RWPE2 (cell line): ENCODE data around the gene SLC17A9.
A peak's percentile ranks its signal among the peaks of the same experiment; 100 is the strongest.

Source experiments
- ATAC-seq: fragments of 200-7000 bp; cut with Tn5 transposase; 3 replicates; pipeline ENCODE4 v1.9.1; 2021; ENCODE audit warnings: low read depth
- DNase-seq: peaks from one replicate; pipeline ENCODE4 v3.0.0-alpha.2; 2020; ENCODE audit warnings: low spot score
- H3K27ac ChIP-seq: fragments of 450-650 bp; 2 replicates; pipeline ENCODE4 v1.5.1; 2017; ENCODE audit warnings: mild to moderate bottlenecking; ENCODE audit not compliant: poor library complexity, severe bottlenecking
- H3K27me3 ChIP-seq: fragments of 250-450 bp; sonication (Bioruptor Pico); 2 replicates; pipeline ENCODE4 v1.5.1; 2021; ENCODE audit warnings: mild to moderate bottlenecking, moderate library complexity; ENCODE audit not compliant: insufficient read depth, poor library complexity, severe bottlenecking
- H3K36me3 ChIP-seq: fragments of 250-450 bp; sonication (Bioruptor Pico); 2 replicates; pipeline ENCODE4 v1.5.1; 2020; ENCODE audit warnings: low read depth, mild to moderate bottlenecking, moderate library complexity
- H3K4me1 ChIP-seq: fragments of 250-450 bp; sonication (Bioruptor Pico); 2 replicates; pipeline ENCODE4 v1.5.1; 2021; ENCODE audit warnings: mild to moderate bottlenecking, moderate library complexity; ENCODE audit not compliant: insufficient read depth, poor library complexity, severe bottlenecking
- H3K4me3 ChIP-seq: fragments of 250-450 bp; sonication (Bioruptor Pico); 2 replicates; pipeline ENCODE4 v1.5.1; 2021; ENCODE audit warnings: mild to moderate bottlenecking, moderate library complexity; ENCODE audit not compliant: severe bottlenecking
- H3K9me3 ChIP-seq: fragments of 250-450 bp; sonication (Bioruptor Pico); 2 replicates; pipeline ENCODE4 v1.5.1; 2021; ENCODE audit warnings: mild to moderate bottlenecking, moderate library complexity; ENCODE audit not compliant: severe bottlenecking
- TF ChIP-seq, protein P1 (sequence below): fragments of 450-650 bp; IDR thresholded peaks from one replicate; pipeline ENCODE4 v1.5.1; 2017; ENCODE audit warnings: mild to moderate bottlenecking, moderate library complexity; ENCODE audit not compliant: poor library complexity, severe bottlenecking

The SLC17A9 gene

DNA sequence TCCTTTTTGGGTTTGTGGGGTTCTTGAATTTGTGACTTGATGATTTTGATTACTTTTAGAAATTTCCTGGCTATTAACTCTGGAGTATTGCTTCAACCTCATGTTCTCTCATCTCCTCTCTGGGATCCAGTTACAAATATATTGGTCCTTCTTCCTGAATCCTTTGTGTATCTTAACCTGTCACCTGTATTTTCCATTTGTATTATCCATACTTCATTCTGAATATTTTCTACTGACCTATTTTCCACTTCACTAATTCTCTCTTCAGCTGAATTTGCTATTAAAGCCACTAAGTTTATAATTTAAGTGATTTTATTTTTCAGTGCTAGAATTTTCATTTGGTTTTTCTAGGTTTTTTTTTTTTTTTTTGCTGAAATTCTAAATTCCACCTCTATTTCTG is 60.7 kb downstream of the SLC17A9 start:
- Histone ChIP-seq H3K4me3 (no peak overlapping the region), H3K36me3 (no peaks in the 10 kb centered on the region), H3K27me3 (peaks cover 100% of the 10 kb centered on the region), H3K4me1 (no peaks in the 10 kb centered on the region), H3K9me3 (peaks cover 11% of the 10 kb centered on the region), H3K27ac (no peak overlapping the region)
- TF ChIP-seq, protein P1, sequence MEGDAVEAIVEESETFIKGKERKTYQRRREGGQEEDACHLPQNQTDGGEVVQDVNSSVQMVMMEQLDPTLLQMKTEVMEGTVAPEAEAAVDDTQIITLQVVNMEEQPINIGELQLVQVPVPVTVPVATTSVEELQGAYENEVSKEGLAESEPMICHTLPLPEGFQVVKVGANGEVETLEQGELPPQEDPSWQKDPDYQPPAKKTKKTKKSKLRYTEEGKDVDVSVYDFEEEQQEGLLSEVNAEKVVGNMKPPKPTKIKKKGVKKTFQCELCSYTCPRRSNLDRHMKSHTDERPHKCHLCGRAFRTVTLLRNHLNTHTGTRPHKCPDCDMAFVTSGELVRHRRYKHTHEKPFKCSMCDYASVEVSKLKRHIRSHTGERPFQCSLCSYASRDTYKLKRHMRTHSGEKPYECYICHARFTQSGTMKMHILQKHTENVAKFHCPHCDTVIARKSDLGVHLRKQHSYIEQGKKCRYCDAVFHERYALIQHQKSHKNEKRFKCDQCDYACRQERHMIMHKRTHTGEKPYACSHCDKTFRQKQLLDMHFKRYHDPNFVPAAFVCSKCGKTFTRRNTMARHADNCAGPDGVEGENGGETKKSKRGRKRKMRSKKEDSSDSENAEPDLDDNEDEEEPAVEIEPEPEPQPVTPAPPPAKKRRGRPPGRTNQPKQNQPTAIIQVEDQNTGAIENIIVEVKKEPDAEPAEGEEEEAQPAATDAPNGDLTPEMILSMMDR, result no peak
- ATAC-seq (no peak), DNase-seq (no peak)

DNA sequence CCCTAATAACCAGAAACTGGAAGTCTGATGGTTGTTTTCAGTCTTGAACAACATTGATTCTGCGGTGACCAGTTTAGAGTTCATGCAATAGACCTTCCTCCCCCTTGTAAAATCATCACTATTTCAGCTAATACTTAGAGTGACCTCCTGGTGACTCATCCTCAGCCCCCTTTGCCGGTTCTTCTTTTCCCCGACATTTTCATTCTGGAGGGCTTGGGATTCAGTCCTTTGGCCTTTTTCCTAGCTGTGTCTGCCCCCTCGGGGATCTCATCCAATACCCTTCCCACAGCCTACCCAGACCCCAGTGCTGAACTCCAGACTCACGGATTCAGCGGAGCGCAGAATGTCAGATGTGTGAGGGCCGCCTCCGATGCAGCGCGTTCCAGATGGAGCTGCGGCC is 61.8 kb downstream of the SLC17A9 start:
- no peak for ATAC-seq
- Histone ChIP-seq H3K36me3 (no peaks in the 10 kb centered on the region), H3K27me3 (peaks cover 99% of the 10 kb centered on the region), H3K4me3 (no peak overlapping the region), H3K27ac (no peak overlapping the region), H3K9me3 (peaks cover 11% of the 10 kb centered on the region), H3K4me1 (no peaks in the 10 kb centered on the region)
- no peak for DNase-seq
- TF ChIP-seq, protein P1, result no peak

DNA sequence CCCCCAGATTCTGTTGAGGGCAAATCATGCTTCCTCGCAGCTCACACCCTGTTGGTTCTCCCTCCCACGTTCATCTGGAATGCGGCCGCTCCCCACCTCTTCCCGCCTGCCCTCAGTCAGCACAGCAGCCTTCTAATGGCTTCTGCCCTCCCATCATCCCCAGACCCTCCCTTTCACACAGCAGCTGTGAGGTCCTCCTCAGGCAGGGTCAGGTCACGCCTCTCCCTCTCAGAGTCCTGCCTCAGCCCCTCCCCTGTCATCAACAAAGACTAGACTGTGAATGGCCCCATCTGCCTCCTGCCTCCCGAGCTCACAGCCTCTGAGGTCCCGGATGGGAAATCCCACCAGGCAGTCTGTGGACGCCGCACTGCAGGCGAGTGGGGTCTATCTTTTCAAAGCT is 62.2 kb downstream of the SLC17A9 start:
- DNase-seq, result no peak
- Histone ChIP-seq H3K27ac (no peak overlapping the region), H3K36me3 (no peaks in the 10 kb centered on the region), H3K27me3 (peaks cover 99% of the 10 kb centered on the region), H3K4me1 (peaks cover 4% of the 10 kb centered on the region), H3K4me3 (no peak overlapping the region), H3K9me3 (peaks cover 11% of the 10 kb centered on the region)
- TF ChIP-seq, protein P1, result no peak
- ATAC-seq, result no peak

DNA sequence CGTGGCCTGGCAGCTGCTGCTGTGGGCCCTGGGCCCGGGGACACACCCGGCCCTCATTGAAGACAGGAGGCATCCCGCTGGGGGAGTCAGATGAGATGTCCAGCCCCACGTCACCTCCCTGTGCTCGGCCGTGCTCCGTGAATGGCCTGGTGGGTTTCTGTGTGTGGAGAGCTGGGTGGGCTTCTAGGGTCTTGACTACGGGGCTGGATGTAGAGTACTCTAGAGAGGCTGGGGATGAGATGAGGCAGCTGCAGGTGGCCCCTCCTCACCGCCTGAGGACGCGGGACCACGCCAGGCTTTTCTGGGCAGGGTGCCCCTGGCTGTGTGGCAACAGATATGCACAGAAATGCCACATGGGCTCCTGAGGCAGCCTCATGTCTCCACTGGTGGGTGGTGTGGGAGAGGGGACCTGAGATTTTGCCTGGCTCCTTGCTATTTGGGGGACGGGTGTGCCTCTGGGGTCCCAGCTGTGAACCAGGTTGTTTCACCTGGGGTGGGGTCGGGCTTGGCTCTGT is 62.7 kb downstream of the SLC17A9 start:
- peaks cover 99% of the 10 kb centered on the region for H3K27me3 ChIP-seq
- no peak overlapping the region for H3K27ac ChIP-seq
- H3K4me1 ChIP-seq, result peaks cover 4% of the 10 kb centered on the region
- no peak for DNase-seq
- no peaks in the 10 kb centered on the region for H3K36me3 ChIP-seq
- H3K9me3 ChIP-seq, result peaks cover 11% of the 10 kb centered on the region
- H3K4me3 ChIP-seq, result no peak overlapping the region
- no peak for ATAC-seq
- TF ChIP-seq, protein P1, result no peak

DNA sequence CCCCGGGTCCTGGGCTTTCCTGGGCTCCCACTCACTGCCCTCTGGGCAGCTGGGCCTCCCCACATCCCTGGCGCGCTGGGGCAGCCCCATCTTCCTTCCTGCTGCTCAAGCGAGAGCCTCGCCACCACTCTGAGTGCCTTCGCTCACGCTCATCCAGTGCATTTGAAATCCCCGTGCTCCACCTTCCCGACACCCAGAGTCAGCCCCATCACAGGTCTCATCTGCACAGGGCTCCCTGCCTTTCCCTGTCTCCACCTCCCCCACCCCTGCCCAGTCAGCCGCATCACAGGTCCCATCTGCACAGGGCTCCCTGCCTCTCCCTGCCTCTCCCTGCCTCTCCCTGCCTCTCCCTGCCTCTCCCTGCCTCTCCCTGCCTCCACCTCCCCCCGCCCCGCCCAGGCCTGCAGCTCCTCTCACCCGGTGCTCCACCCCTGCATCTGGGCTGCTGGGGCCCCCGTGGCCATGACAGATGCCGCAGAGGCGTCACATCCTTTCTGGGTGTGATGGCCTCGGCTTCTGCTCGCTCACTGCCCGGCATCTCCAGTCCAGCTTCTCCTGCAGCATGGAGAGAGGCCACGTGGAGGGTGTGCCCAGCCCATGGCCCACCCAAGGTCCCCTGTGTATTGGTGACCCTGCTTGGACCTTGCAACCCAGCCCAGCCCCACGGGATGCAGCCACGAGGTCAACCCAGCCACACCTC is 63.3 kb downstream of the SLC17A9 start:
- H3K36me3 ChIP-seq, result no peaks in the 10 kb centered on the region
- DNase-seq (peak; percentile 84), ATAC-seq (no peak)
- peaks cover 99% of the 10 kb centered on the region for H3K27me3 ChIP-seq
- no peak overlapping the region for H3K27ac ChIP-seq
- H3K9me3 ChIP-seq, result peaks cover 11% of the 10 kb centered on the region
- H3K4me3 ChIP-seq, result no peak overlapping the region
- H3K4me1 ChIP-seq, result peaks cover 4% of the 10 kb centered on the region
- TF ChIP-seq, protein P1, result no peak
